ENCODE measurements around the gene SLC39A10. TPM values are rescaled to one million over a fixed set of nuclear protein-coding genes. Genes with fewer than 3 reads are reported as not detected.
"Not testable (repeated sequence)": the region's sequence is repeated elsewhere in the genome, so short reads cannot be mapped to it uniquely, and the experiment has no call there.

Gene SLC39A10
- total RNA-seq, 1 donor from 2014 or later, result 9.9 TPM

- intact Hi-C loops (cut with DNase I), result no loop called here
- no peak for DNase-seq (ENCODE audit: low spot score in 2 of 2)
- Histone ChIP-seq H3K4me3 (no peak overlapping the region), H3K27me3 (no peaks in the 10 kb centered on the region), H3K9me3 (peaks cover 0 to 10% of the 10 kb centered on the region in 2 donors), H3K4me1 (no peaks in the 10 kb centered on the region), H3K27ac (no peak overlapping the region), H3K36me3 (peaks cover 0 to 3% of the 10 kb centered on the region in 2 donors)
- TF ChIP-seq, protein P1, sequence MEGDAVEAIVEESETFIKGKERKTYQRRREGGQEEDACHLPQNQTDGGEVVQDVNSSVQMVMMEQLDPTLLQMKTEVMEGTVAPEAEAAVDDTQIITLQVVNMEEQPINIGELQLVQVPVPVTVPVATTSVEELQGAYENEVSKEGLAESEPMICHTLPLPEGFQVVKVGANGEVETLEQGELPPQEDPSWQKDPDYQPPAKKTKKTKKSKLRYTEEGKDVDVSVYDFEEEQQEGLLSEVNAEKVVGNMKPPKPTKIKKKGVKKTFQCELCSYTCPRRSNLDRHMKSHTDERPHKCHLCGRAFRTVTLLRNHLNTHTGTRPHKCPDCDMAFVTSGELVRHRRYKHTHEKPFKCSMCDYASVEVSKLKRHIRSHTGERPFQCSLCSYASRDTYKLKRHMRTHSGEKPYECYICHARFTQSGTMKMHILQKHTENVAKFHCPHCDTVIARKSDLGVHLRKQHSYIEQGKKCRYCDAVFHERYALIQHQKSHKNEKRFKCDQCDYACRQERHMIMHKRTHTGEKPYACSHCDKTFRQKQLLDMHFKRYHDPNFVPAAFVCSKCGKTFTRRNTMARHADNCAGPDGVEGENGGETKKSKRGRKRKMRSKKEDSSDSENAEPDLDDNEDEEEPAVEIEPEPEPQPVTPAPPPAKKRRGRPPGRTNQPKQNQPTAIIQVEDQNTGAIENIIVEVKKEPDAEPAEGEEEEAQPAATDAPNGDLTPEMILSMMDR (IDR thresholded peaks at IDR 0.05), result no peak
Measured at GRCh38 chr2:195687320-195688086, 30.5 kb downstream of the SLC39A10 start.

- H3K27ac ChIP-seq; H3K4me3 ChIP-seq; DNase-seq (ENCODE audit: low spot score in 2 of 2); H3K27me3 ChIP-seq; intact Hi-C loops (cut with DNase I); H3K36me3 ChIP-seq; H3K4me1 ChIP-seq: not testable (repeated sequence)
- peaks cover 0 to 18% of the 10 kb centered on the region in 2 donors for H3K9me3 ChIP-seq
Measured at GRCh38 chr2:195692531-195692930, 35.5 kb downstream of the SLC39A10 start.

DNA sequence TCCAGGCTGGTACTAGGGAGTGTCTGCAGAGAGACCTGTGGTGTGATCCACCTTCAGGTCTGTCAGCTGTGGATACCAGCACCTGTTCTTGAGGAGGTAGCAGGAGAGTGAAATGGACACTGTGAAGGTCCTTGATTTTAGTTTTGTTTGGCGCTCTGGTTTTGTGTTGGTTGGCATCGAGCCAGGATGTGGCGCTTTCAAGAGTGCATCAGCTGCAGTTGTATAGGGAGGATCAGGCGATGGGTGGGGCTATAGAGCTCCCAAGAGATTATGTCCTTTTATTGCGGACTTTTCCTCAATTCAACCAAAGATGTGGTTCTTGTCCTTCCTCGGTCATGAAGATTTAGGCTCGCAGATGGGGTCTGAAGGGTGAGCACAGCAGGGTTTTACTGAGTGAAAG is 37.5 kb downstream of the SLC39A10 start:
- H3K4me3 ChIP-seq, result no peak overlapping the region
- H3K36me3 ChIP-seq, result peaks cover 3 to 7% of the 10 kb centered on the region in 2 donors
- H3K27ac ChIP-seq, result no peak overlapping the region
- H3K4me1 ChIP-seq, result no peaks in the 10 kb centered on the region
- TF ChIP-seq, protein P1 (IDR thresholded peaks at IDR 0.05), result no peak
- H3K9me3 ChIP-seq, result peaks cover 0 to 18% of the 10 kb centered on the region in 2 donors
- H3K27me3 ChIP-seq, result no peaks in the 10 kb centered on the region
- intact Hi-C loops (cut with DNase I), result no loop called here
- no peak for DNase-seq (ENCODE audit: low spot score in 2 of 2)

GRCh38 chr2:195695002-195695631 is 38.1 kb downstream of the SLC39A10 start:
- Histone ChIP-seq H3K9me3 (peaks cover 0 to 21% of the 10 kb centered on the region in 2 donors), H3K36me3 (peaks cover 3 to 7% of the 10 kb centered on the region in 2 donors), H3K27me3 (no peaks in the 10 kb centered on the region), H3K4me3 (no peak overlapping the region), H3K4me1 (no peaks in the 10 kb centered on the region), H3K27ac (no peak overlapping the region)
- intact Hi-C loops (cut with DNase I), result no loop called here
- TF ChIP-seq, protein P1 (IDR thresholded peaks at IDR 0.05), result no peak
- no peak for DNase-seq (ENCODE audit: low spot score in 2 of 2)

DNA sequence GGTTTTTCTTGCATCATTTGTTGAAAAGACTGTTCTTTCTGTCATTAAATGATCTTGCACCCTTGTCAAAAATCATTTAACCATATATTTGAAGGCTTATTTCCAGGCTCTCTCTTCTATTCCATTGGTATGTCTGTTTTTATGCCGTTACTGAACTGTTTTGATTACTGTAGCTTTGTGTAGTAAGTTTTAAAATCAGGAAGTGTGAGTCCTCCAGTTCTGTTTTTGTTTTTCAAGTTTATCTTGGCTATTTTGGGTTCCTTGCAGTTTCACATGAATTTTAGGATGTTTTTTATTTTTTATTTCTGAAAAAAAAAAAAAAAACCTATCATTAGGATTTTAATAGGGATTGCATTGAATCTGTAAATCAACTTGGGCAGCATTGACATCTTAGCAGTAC is 39.0 kb downstream of the SLC39A10 start:
- intact Hi-C loops (cut with DNase I), result no loop called here
- Histone ChIP-seq H3K9me3 (peaks cover 4 to 27% of the 10 kb centered on the region in 2 donors), H3K36me3 (peaks cover 3 to 7% of the 10 kb centered on the region in 2 donors), H3K4me1 (no peaks in the 10 kb centered on the region), H3K27ac (no peak overlapping the region), H3K4me3 (no peak overlapping the region), H3K27me3 (no peaks in the 10 kb centered on the region)
- TF ChIP-seq, protein P1 (IDR thresholded peaks at IDR 0.05), result no peak
- no peak for DNase-seq (ENCODE audit: low spot score in 2 of 2)

DNA sequence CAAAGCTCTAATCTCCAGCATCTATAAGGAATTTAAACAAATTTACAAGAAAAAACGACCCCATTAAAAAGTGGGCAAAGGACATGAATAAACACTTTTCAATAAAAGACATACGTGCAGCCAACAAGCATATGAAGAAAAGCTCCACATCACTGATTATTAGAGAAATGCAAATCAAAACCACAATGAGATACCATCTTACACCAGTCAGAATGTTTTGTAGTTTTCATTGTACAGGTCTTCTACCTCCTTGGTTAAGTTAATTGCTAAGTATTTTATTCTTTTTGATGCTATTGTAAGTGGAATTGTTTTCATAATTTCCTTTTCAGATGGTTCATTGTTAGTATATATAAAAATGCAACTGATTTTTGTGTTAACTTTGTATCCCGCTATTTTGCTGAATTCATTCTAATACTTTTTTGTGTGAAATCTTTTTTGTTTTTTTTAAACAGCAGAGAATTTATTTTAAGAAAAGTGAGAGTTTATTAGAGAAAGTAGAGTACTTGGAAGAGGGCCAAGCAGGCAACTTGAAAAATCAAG is 40.7 kb downstream of the SLC39A10 start:
- intact Hi-C loops (cut with DNase I), result no loop called here
- DNase-seq (ENCODE audit: low spot score in 2 of 2), result no peak
- Histone ChIP-seq H3K36me3 (peaks cover 3 to 7% of the 10 kb centered on the region in 2 donors), H3K4me1 (no peaks in the 10 kb centered on the region), H3K4me3 (no peak overlapping the region), H3K9me3 (peaks cover 4 to 17% of the 10 kb centered on the region in 2 donors), H3K27me3 (no peaks in the 10 kb centered on the region), H3K27ac (no peak overlapping the region)
- TF ChIP-seq, protein P1 (IDR thresholded peaks at IDR 0.05), result no peak

Data from ascending aorta (tissue), 2 donors.